Anterior cingulate cortex (tissue), 58 donors: Measurements from ENCODE around the gene BTBD1.
"Not testable (repeated sequence)": the region's sequence is repeated elsewhere in the genome, so short reads cannot be mapped to it uniquely, and the experiment has no call there.

Experiments
- DNase-seq, 58 donors: peaks; one replicate each; lab custom pipeline; 2025; lab: John Stamatoyannopoulos, UW

Gene BTBD1

DNA sequence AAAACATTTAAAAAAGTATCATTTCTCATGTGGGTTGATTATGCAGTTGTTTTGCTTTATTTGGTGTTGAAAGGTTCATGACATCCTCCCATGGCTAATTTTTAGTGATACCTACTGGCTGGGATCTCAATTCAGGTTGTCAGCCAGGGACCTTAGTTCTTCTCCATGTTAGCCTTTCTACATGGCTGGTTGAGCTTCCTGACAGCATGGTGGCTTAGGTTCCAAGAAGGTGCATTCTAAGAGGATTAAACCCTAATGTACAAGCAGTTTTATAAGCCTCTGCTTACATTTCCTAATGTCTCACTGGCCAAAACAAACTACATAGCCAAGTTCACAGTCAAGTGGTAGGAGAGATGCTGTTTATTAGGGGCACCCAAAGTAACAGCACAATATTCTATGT, 31.0 kb upstream of the BTBD1 start:
- no peak for DNase-seq

DNA sequence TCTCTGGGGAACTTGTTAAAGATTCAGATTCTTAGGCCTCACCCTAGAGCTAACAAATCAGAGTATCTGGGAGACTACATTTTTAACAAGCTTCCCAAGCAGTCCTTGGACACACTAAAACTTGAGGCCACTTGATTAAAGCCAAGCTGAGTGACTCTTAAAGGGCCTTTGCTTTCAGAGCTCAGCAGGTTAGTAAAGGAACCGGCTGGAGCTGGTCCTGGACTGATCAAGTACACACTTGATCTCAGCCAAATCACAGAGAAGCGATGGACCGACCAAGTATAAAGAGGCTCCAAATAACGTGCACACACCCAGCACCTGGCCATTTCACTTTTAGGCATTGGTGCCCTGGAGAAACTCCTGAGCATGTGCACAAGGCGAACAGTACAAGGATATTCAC, 27.5 kb upstream of the BTBD1 start:
- DNase-seq = no peak

- peak in 14 of 58 donors; percentile 3 to 61 (median 19) for DNase-seq
These were observed 25.4 kb upstream of the BTBD1 start for GRCh38 chr15:83092309-83092976.

GRCh38 chr15:83091965-83092308, 24.9 kb upstream of the BTBD1 start:
- not testable (repeated sequence) for DNase-seq

DNA sequence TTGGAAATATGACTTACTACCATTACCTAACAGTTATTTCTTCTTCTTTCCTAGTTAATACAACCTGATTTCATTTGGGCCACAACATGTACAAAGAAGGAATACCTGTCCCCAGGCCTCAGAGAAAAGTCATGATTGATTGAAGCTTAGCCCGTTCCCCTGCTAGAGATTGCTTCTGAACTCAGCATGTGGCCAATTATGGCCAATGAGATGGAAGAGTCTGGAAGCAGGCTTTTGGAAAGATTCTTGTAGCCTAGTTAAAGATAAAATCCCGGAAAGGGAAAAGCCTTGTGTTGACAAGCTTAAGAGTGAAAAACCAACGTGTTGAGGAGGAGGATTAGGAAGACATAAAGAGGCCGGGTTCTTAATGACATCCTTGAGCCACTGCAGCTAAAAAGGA, 23.4 kb upstream of the BTBD1 start:
- DNase-seq = no peak

- no peak for DNase-seq
These were observed 21.8 kb upstream of the BTBD1 start for GRCh38 chr15:83088876-83089275.

DNA sequence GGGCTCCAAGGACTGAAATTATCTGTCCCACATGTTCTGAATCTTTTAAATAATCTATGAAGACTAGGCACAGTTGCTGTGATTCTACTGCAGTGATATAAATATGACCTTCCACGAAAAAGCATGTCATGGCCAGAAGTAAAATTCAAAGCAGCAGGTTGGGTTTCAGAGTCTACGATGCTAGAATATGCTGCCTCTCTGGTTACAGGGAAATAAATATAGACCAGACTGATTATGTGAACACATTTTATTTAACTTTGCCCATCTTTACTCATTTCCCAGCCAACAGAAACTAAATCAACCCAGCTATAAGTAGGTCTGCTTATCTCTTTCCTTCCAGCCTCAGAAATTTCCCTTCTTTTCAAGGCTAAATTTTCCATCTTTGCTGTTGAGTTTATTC, 20.5 kb upstream of the BTBD1 start:
- DNase-seq = no peak

- not testable (repeated sequence) for DNase-seq
These were observed 19.0 kb upstream of the BTBD1 start for GRCh38 chr15:83085864-83086552.

GRCh38 chr15:83085461-83085860, 18.4 kb upstream of the BTBD1 start:
- DNase-seq = not testable (repeated sequence)

DNA sequence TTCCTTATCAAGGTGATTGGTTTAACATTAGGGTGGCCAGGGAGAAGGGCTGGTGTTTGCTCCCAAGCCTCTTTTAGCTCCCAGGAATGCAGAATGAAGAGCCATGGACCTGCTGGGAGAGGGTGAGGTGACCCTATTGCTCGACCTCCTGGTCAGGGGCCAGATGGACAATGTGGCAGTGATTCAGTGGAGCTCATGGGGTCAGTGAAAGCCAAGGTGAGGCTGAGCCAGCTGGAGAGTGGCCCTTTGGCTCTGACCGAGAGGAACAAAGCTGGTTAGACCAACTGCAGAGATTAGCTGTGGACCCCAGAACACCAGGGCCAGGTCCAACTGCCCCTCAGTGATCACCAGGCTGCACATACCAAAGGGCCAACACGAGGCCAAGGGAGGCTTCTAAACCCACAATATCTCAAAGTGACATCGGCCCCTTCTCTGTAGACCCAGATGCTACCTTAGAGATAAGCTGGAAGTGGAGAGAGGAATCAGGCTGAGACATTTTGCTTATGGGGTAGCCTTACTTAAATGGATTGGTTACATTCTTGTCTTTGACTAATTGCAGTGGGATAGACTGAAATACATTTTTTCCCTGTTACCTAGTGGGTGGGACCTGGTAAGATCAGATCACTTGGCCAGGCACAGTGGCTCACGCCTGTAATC, 15.8 kb upstream of the BTBD1 start:
- DNase-seq = no peak

DNA sequence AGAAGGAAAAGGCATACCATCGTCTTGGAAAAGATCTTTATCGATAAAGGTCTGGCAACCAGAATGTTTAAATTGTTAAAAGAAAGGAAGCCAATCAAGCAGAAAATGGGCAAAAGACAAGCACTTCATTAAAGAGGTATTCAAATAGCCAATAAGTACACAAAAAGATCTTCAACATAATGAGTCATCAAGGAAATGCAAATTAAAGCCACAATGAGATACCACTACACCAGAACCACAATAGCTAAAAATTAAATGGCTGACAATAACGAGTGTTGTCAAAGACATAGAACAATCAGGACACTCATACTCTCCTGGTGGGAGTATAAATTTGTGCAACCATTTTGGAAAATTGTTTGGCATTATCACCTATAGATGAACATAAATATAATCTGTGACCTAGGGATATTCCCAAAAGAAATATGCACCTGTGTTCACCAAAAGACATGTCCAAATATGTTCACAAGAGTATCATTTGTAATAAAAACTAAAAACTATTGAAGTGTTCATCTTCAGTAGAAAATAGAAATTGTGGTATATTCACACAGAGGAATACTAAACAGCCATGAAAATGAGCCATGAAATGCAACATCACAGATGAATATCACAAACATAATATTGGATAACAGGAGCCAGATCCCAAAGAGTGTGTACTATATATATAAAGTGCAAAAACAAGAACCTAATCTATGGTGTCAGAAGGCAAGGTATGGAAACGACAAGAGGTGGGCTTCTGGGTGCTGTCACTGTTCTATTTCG, 14.4 kb upstream of the BTBD1 start:
- DNase-seq = no peak

GRCh38 chr15:83078712-83079111, 11.7 kb upstream of the BTBD1 start:
- no peak for DNase-seq

DNA sequence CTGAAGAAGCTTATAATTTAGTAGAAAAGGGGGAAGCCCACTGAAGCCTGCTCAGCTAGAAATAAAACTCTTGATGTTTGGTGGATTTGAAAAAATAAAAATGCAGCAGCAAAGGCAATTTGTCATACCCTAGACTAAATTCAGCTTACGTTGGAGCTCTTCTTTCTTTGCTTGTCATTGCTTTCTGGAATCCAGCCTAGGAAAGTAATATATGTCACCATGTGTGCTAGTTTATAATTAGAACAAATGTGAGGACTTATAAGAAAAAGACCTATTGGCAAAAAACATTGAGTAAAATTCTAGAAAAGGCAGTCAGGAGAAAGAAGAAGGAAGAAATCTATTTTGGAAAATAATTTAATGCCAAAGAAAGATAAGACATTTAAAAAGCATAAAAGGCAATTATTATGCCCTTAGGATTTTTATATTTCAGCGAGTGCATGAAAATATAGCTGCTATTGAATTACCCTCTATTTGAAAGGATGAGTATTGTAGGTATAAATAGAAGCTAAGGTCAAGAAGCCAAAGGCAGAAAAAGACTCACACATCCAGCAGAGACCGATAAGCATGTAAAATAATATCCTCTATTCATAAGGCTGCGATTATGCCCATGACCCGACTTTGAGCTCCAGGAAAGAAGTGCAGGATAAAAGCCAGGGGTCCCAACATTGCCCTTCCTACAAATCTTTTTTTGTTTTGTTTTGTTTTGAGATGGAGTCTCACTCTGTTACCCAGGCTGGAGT, 10.6 kb upstream of the BTBD1 start:
- DNase-seq = peak in 2 of 58 donors; percentile 31 to 40

DNA sequence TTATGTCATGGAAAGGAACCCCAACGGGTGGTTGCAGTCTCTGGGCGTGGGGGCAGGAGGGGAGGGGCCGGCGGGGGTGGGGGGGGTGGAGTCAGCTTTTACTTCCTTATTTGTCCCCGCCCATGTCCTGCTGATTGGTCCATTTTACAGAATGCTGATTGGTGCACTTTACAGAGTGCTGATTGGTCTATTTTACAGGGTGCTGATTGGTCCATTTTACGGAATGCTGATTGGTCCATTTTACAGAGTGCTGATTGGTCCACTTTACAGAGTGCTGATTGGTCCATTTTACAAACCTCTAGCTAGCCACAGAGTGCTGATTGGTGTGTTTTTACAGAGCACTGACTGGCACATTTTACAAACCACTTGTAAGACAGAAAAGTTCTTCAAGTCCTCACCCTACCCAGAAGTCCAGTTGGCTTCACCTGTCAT, 2.2 kb upstream of the BTBD1 start:
- peak in 3 of 58 donors; percentile 2 to 15 (median 8) for DNase-seq

GRCh38 chr15:83068054-83068453, 1.0 kb upstream of the BTBD1 start:
- no peak for DNase-seq

DNA sequence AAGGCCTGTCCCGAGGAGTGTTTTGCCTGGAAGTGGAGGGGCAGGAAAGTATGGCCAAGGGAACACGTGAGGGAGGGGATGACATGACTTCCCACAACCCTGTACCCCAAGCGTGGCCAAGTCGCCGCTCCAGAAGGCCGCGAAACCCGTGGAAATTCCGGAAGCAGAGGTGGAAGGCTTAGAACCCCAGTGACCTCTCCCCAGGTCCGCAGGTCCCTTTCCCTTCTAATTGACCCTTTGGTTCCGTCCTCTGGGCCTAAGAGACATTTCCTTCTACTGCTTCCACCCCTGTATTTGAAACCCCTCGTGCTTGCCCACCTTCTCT, 548 bp upstream of the BTBD1 start:
- peak in 1 of 58 donors; percentile 53 for DNase-seq

- peak in 8 of 58 donors; percentile 31 to 55 (median 34) for DNase-seq
These were observed 868 bp downstream of the BTBD1 start for GRCh38 chr15:83066034-83066733.

DNA sequence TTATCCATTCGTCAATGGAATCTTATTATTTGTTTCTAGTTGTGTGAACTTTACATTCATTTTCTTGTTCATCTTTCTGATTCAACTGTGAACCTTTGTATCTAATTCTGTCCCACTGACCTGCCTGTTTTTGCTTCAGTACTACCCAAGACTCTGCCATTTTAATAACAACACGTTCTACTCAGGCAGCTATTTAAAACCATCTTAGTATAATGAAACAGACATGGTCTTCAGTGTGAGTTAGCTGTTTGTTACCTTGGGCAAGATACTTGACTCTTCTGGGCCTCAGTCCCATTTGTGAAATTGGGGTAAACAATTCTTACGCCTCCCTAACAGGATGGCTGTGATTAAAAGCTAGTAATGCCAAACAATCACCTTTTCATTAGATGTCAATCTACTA, 1.6 kb downstream of the BTBD1 start:
- no peak for DNase-seq

- DNase-seq = no peak
These were observed 2.2 kb downstream of the BTBD1 start for GRCh38 chr15:83064859-83065258.

GRCh38 chr15:83063551-83063950, 3.5 kb downstream of the BTBD1 start:
- DNase-seq = no peak
